ENCODE measurements around the gene ADGRG4. TPM values are rescaled to one million over a fixed set of nuclear protein-coding genes. Genes with fewer than 3 reads are reported as not detected.

The ADGRG4 gene
- total and polyA plus RNA-seq, 9 donors: 0.01 to 2.0 (median 0.34) TPM; not detected in 2

- DNase-seq: no peak
- no peak overlapping the region for H3K27ac ChIP-seq
- no peaks in the 10 kb centered on the region for H3K9me3 ChIP-seq
- TF ChIP-seq, protein P1, sequence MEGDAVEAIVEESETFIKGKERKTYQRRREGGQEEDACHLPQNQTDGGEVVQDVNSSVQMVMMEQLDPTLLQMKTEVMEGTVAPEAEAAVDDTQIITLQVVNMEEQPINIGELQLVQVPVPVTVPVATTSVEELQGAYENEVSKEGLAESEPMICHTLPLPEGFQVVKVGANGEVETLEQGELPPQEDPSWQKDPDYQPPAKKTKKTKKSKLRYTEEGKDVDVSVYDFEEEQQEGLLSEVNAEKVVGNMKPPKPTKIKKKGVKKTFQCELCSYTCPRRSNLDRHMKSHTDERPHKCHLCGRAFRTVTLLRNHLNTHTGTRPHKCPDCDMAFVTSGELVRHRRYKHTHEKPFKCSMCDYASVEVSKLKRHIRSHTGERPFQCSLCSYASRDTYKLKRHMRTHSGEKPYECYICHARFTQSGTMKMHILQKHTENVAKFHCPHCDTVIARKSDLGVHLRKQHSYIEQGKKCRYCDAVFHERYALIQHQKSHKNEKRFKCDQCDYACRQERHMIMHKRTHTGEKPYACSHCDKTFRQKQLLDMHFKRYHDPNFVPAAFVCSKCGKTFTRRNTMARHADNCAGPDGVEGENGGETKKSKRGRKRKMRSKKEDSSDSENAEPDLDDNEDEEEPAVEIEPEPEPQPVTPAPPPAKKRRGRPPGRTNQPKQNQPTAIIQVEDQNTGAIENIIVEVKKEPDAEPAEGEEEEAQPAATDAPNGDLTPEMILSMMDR (IDR thresholded peaks at IDR 0.05): no peak
- TF ChIP-seq POLR2A (IDR thresholded peaks at IDR 0.05) (no peak), EP300 (IDR thresholded peaks at IDR 0.05) (no peak)
- 61 to 74% (median 70%) methylated on average over 4 of the region's 4 CpGs for WGBS, 3 donors
- intact Hi-C loops (cut with DNase I): no loop called here
- no peak overlapping the region for H3K4me3 ChIP-seq
- no peaks in the 10 kb centered on the region for H3K27me3 ChIP-seq
- H3K4me1 ChIP-seq (ENCODE audit: insufficient read depth): no peaks in the 10 kb centered on the region
- no peaks in the 10 kb centered on the region for H3K36me3 ChIP-seq
Measured at GRCh38 chrX:136353526-136354093, 52.8 kb downstream of the ADGRG4 start.

DNA sequence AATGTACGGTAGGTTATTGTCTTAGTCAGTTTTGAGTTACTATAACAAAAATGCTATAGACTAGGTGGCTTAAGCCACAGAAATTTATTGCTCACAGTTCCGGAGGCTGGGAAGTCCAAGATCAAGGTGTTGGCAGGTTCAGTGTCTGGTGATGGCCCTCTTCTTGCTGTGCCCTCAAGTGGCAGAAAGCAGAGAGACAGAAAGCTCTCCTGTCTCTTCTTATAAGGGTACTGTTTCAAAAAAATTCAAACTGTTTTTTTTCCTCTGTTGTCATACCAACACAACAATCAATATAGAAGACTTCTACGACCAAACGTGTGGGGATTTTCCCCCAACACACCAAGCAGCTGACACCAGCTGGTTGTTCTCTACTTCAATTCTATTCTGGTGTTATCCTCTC is 53.4 kb downstream of the ADGRG4 start:
- TF ChIP-seq, protein P1 (IDR thresholded peaks at IDR 0.05): no peak
- TF ChIP-seq POLR2A (IDR thresholded peaks at IDR 0.05): no peak
- no peak for TF ChIP-seq EP300 (IDR thresholded peaks at IDR 0.05)
- no peak for DNase-seq
- intact Hi-C loops (cut with DNase I): no loop called here
- no peaks in the 10 kb centered on the region for H3K9me3 ChIP-seq
- WGBS, 3 donors: 70 to 75% (median 71%) methylated on average over 4 of the region's 4 CpGs
- no peaks in the 10 kb centered on the region for H3K4me1 ChIP-seq (ENCODE audit: insufficient read depth)
- H3K27me3 ChIP-seq: no peaks in the 10 kb centered on the region
- H3K27ac ChIP-seq: no peak overlapping the region
- no peak overlapping the region for H3K4me3 ChIP-seq
- no peaks in the 10 kb centered on the region for H3K36me3 ChIP-seq

DNA sequence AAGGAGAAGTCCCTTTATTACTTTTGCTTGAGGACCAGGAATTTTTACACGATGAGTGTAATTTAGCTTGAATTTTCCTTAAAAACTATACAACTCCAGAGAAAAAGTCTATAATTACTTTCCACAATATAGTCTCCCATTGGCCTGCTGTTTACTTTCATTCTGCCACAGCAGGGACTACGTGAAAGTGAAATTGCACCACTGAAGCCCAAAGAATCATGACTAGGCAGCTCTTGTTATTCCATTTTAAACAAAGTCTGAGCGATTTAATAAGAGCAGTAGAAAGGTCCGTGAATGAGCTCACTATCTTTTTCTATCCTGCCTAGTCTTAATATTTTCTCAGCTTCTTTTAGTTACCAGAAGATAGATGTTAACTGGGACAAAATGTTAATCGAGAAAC is 68.6 kb downstream of the ADGRG4 start:
- no peaks in the 10 kb centered on the region for H3K36me3 ChIP-seq
- no peaks in the 10 kb centered on the region for H3K27me3 ChIP-seq
- 60 to 69% (median 68%) methylated on average over 5 of the region's 5 CpGs for WGBS, 3 donors
- H3K4me1 ChIP-seq (ENCODE audit: insufficient read depth): no peaks in the 10 kb centered on the region
- no peak overlapping the region for H3K27ac ChIP-seq
- H3K4me3 ChIP-seq: no peak overlapping the region
- intact Hi-C loops (cut with DNase I): no loop called here
- TF ChIP-seq POLR2A (IDR thresholded peaks at IDR 0.05): no peak
- TF ChIP-seq, protein P1 (IDR thresholded peaks at IDR 0.05): no peak
- H3K9me3 ChIP-seq: no peaks in the 10 kb centered on the region
- no peak for DNase-seq

DNA sequence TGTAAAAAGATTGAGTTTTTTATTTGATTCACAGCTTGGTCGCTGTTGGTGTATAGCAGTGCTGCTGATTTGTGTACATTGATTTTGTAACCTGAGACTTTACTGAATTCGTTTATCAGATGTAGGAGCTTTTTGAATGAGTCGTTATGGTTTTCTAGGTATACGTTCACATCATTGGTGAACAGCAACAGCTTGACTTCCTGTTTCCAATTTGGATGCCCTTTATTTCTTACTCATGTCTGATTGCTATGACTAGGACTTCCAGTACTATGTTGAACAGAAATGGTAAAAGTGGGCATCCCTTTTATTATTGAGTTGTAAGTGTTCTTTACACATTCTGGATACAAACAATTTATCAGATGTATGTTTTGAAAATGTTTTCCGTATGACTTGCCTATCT is 76.0 kb downstream of the ADGRG4 start:
- Histone ChIP-seq H3K36me3 (no peaks in the 10 kb centered on the region), H3K4me1 (ENCODE audit: insufficient read depth) (no peaks in the 10 kb centered on the region), H3K4me3 (no peak overlapping the region), H3K27ac (no peak overlapping the region), H3K9me3 (no peaks in the 10 kb centered on the region), H3K27me3 (no peaks in the 10 kb centered on the region)
- WGBS, 3 donors: 76 to 85% (median 78%) methylated on average over 5 of the region's 5 CpGs
- TF ChIP-seq POLR2A (IDR thresholded peaks at IDR 0.05): no peak
- TF ChIP-seq, protein P1 (IDR thresholded peaks at IDR 0.05): no peak
- no peak for TF ChIP-seq EP300 (IDR thresholded peaks at IDR 0.05)
- intact Hi-C loops (cut with DNase I): no loop called here
- DNase-seq: no peak
